Osteocyte (in vitro differentiated cells): Measurements from ENCODE around the gene KRT23. TPM values are rescaled to one million over a fixed set of nuclear protein-coding genes. Genes with fewer than 3 reads are reported as not detected.
A peak's percentile ranks its signal among the peaks of the same experiment; 100 is the strongest.

Experiments used
- DNase-seq: peaks from one replicate; pipeline ENCODE4 v3.0.0; 2021; ENCODE audit warnings: mixed read lengths; ENCODE audit not compliant: unreplicated experiment; ENCODE audit errors: extremely low spot score
- H3K27ac Mint-ChIP-seq: one replicate; pipeline ENCODE4 v1.8.0; 2021; ENCODE audit warnings: mild to moderate bottlenecking, mixed read lengths; ENCODE audit not compliant: unreplicated experiment
- H3K27me3 Mint-ChIP-seq: one replicate; pipeline ENCODE4 v1.8.0; 2021; ENCODE audit warnings: mixed read lengths; ENCODE audit not compliant: unreplicated experiment
- H3K36me3 Mint-ChIP-seq: one replicate; pipeline ENCODE4 v1.8.0; 2021; ENCODE audit warnings: mixed read lengths; ENCODE audit not compliant: unreplicated experiment
- H3K4me1 Mint-ChIP-seq: one replicate; pipeline ENCODE4 v1.8.0; 2021; ENCODE audit warnings: mixed read lengths; ENCODE audit not compliant: unreplicated experiment
- H3K4me3 Mint-ChIP-seq: one replicate; pipeline ENCODE4 v1.8.0; 2021; ENCODE audit warnings: mild to moderate bottlenecking, moderate library complexity, mixed read lengths; ENCODE audit not compliant: unreplicated experiment
- H3K9me3 Mint-ChIP-seq: one replicate; pipeline ENCODE4 v1.8.0; 2021; ENCODE audit warnings: mixed read lengths; ENCODE audit not compliant: unreplicated experiment
- CTCF ChIP-seq: fragments of 200-600 bp; sonication (generic); IDR thresholded peaks from 2 replicates; pipeline ENCODE4 v1.5.0; 2021; ENCODE audit warnings: antibody characterized with exemption, mild to moderate bottlenecking, moderate library complexity
- total RNA-seq: library from RNA; stranded (reverse); gene quantifications from 2 replicates; pipeline ENCODE4 v1.2.1, GENCODE V29; 2021

KRT23 gene
- total RNA-seq, 1 donor from 2014 or later: not detected

DNA sequence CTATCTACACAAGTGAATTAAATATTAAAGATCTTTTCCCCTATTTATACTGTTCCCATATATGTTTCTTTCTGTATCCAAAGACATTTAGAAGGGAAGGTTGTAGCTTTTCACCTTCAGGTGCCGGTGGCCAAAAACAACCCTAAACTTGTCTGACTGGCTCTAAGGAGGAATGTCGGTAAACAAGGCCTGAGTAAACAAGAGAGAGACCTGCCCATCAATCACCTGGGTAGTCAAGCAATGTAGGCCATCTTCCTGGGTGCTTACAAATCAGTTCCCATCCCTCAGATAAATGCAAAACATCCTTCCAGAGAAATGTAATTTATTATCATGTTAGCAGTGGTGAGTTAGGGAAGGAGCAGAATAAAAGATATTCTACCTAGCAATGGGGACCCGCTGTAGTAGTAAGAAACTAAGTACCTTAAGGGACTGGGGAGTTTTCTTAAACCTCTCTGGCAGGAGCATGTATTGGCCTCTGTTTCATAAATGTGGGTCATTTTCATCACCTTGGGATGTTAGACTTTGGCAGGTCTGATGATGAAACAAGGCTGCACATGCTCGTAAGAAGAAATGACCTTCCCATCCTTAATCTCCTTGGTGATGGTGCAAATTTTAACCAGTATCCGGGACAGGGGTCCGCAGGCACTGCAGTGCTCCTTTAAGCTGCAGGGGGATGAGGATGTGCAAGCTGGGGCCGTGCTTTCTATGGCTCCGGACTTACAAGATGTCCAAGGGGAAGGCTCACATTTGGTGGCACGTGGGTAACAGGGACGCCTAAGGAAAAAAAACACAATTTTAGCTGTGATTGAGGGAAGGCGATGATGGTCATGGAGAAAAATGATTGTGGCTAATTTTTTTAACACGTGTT, 20.9 kb upstream of the KRT23 start:
- peaks cover 41% of the 10 kb centered on the region for H3K4me1 Mint-ChIP-seq
- no peak for DNase-seq
- no peaks in the 10 kb centered on the region for H3K36me3 Mint-ChIP-seq
- no peaks in the 10 kb centered on the region for H3K27me3 Mint-ChIP-seq
- no peak overlapping the region for H3K4me3 Mint-ChIP-seq
- no peak for TF ChIP-seq CTCF
- no peaks in the 10 kb centered on the region for H3K9me3 Mint-ChIP-seq
- H3K27ac Mint-ChIP-seq: peak overlapping the region; percentile 21

- Mint-ChIP-seq H3K9me3 (no peaks in the 10 kb centered on the region), H3K36me3 (no peaks in the 10 kb centered on the region), H3K4me1 (peaks cover 41% of the 10 kb centered on the region), H3K27ac (no peak overlapping the region), H3K4me3 (no peak overlapping the region), H3K27me3 (no peaks in the 10 kb centered on the region)
- DNase-seq: no peak
- no peak for TF ChIP-seq CTCF
Observed at GRCh38 chr17:40956401-40957254, 19.2 kb upstream of the KRT23 start.

DNA sequence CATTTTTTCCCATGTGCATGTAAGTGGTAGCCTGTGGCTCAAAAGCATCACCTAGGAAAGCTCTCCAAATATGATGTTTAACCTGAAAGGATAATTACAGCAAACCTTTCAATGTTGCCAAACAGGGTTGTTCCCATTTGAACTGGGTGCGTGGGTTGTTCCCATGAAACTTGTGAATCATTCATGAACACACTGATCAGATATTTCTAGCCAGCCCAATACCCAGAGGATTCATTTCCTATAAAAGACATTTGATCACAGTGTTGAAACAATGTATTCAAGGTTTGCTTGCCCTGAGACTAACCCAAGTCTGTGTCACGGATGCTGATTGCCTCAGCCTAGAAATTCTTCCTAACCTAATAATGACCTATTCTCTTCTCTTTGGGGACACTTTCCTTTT, 16.4 kb upstream of the KRT23 start:
- no peak for TF ChIP-seq CTCF
- Mint-ChIP-seq H3K4me3 (no peak overlapping the region), H3K9me3 (no peaks in the 10 kb centered on the region), H3K4me1 (peaks cover 32% of the 10 kb centered on the region), H3K27me3 (peaks cover 4% of the 10 kb centered on the region), H3K27ac (no peak overlapping the region), H3K36me3 (no peaks in the 10 kb centered on the region)
- DNase-seq: no peak

DNA sequence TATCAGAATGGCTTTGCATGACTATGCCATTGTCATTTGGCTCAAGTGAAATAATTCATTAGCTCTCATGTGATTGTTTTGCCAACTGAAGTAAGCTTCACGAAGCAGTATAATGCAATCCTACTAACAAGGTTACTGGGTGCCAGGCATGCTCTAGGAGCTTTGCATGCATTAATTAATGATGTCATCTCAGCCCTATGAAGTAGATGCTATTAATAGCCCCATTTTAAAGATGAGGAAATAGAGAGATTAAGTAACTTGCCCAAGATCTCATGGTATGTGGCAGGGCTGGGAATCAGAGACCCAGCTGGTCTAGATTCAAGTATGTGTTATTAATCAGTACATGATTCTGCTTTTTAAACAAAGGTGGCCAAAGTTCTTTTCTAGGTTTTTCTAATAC, 15.2 kb upstream of the KRT23 start:
- no peak for TF ChIP-seq CTCF
- Mint-ChIP-seq H3K4me3 (no peak overlapping the region), H3K4me1 (peaks cover 22% of the 10 kb centered on the region), H3K36me3 (no peaks in the 10 kb centered on the region), H3K27ac (no peak overlapping the region), H3K9me3 (no peaks in the 10 kb centered on the region), H3K27me3 (peaks cover 5% of the 10 kb centered on the region)
- DNase-seq: no peak

- no peaks in the 10 kb centered on the region for H3K9me3 Mint-ChIP-seq
- H3K4me1 Mint-ChIP-seq: peaks cover 17% of the 10 kb centered on the region
- no peak for DNase-seq
- no peaks in the 10 kb centered on the region for H3K36me3 Mint-ChIP-seq
- H3K27me3 Mint-ChIP-seq: peaks cover 5% of the 10 kb centered on the region
- TF ChIP-seq CTCF: no peak
- no peak overlapping the region for H3K4me3 Mint-ChIP-seq
- H3K27ac Mint-ChIP-seq: no peak overlapping the region
Observed at GRCh38 chr17:40952154-40952553, 14.7 kb upstream of the KRT23 start.
